ENCODE measurements around the gene TAOK2. TPM values are rescaled to one million over a fixed set of nuclear protein-coding genes. Genes with fewer than 3 reads are reported as not detected.

Gene TAOK2
- total and polyA plus RNA-seq, 2 of the 13 experiments (the other 11 are each of a cell fraction or from before 2014, with no cell fraction given), result 17.4 to 43.2 TPM

- TF ChIP-seq ZNF251 (CRISPR knock-in tag; IDR thresholded peaks at IDR 0.05) (no peak), GPBP1L1 (CRISPR knock-in tag; IDR thresholded peaks at IDR 0.05) (no peak), ZNF652 (CRISPR knock-in tag; IDR thresholded peaks at IDR 0.05; ENCODE audit: borderline replicate concordance, low read depth) (peak; percentile 65), EZH2 (conservative IDR thresholded peaks at IDR 0.05; ENCODE audit: low read depth, low read length) (no peak), KDM1A (CRISPR knock-in tag; IDR thresholded peaks at IDR 0.05) (no peak), ZSCAN9 (CRISPR knock-in tag; IDR thresholded peaks at IDR 0.05; ENCODE audit: borderline replicate concordance) (no peak), ZSCAN29 (CRISPR knock-in tag; conservative IDR thresholded peaks at IDR 0.05) (peak; percentile 57; the same call in 1 of the 2 replicates), ZHX1 (CRISPR knock-in tag; IDR thresholded peaks at IDR 0.05; ENCODE audit: low read depth) (no peak), ZNF350 (CRISPR knock-in tag; IDR thresholded peaks at IDR 0.05; ENCODE audit: borderline replicate concordance, low read depth) (peak; percentile 24; the same call in 1 of the 2 replicates), ZNF737 (CRISPR knock-in tag; IDR thresholded peaks at IDR 0.05; ENCODE audit: borderline replicate concordance) (no peak), SKI (IDR thresholded peaks at IDR 0.05; ENCODE audit: partially characterized antibody) (peak; percentile 58), ZNF761 (CRISPR knock-in tag; conservative IDR thresholded peaks at IDR 0.05) (no peak), ZNF260 (CRISPR knock-in tag; IDR thresholded peaks at IDR 0.05; ENCODE audit: borderline replicate concordance, low read depth) (no peak), ADNP (CRISPR knock-in tag; IDR thresholded peaks at IDR 0.05) (no peak), SUZ12 (IDR thresholded peaks at IDR 0.05; ENCODE audit: low read depth, low read length) (no peak), NR0B2 (CRISPR knock-in tag; IDR thresholded peaks at IDR 0.05) (no peak), TARDBP (CRISPR knock-in tag; IDR thresholded peaks at IDR 0.05) (no peak), ZNF746 (CRISPR knock-in tag; IDR thresholded peaks at IDR 0.05) (no peak), PAX8 (CRISPR knock-in tag; IDR thresholded peaks at IDR 0.05; ENCODE audit: borderline replicate concordance) (no peak), ATF6 (CRISPR knock-in tag; conservative IDR thresholded peaks at IDR 0.05) (no peak), NFE2 (CRISPR knock-in tag; IDR thresholded peaks at IDR 0.05) (no peak), NFIC (IDR thresholded peaks at IDR 0.05; ENCODE audit: low read length) (no peak), FOXA3 (CRISPR knock-in tag; IDR thresholded peaks at IDR 0.05) (peak; percentile 90), ZNF17 (CRISPR knock-in tag; IDR thresholded peaks at IDR 0.05) (no peak), ZNF431 (CRISPR knock-in tag; IDR thresholded peaks at IDR 0.05; ENCODE audit: borderline replicate concordance, low read depth) (no peak), REXO4 (CRISPR knock-in tag; IDR thresholded peaks at IDR 0.05; ENCODE audit: borderline replicate concordance) (no peak)
Measured at GRCh38 chr16:30016555-30017276, 43.0 kb downstream of the TAOK2 start (continued).

All from HepG2 (cell line).